ENCODE measurements around the gene CRIP2. TPM values are rescaled to one million over a fixed set of nuclear protein-coding genes. Genes with fewer than 3 reads are reported as not detected.

Gene CRIP2
- total and polyA plus RNA-seq, 12 donors, result 5.9 to 193 (median 56.4) TPM

GRCh38 chr14:105487986-105488777 is 13.6 kb downstream of the CRIP2 start:
- H3K27ac ChIP-seq, result peak overlapping the region in 2 of 5 donors; percentile 2 to 44
- H3K4me3 ChIP-seq, result peak overlapping the region in 1 of 4 donors; percentile 44
- no peak for DNase-seq
- no peak for TF ChIP-seq CTCF (IDR thresholded peaks at IDR 0.05)
- no peak for TF ChIP-seq POLR2A (IDR thresholded peaks at IDR 0.05)
- intact Hi-C loops (cut with DNase I), result loop anchor here (5.0 kb wide), 2 partner anchors 41 to 116 kb away; no protein-coding TSS in a partner anchor
- H3K9me3 ChIP-seq (replicated peaks in 1 of 3), result no peaks in the 10 kb centered on the region
- no peaks in the 10 kb centered on the region for H3K36me3 ChIP-seq (replicated peaks in 1 of 2)
- H3K27me3 ChIP-seq, result peaks cover 11% of the 10 kb centered on the region
- WGBS, 4 donors, result 64 to 85% (median 70%) methylated on average over 12 to 26 of the region's 26 CpGs
- peaks cover 7 to 35% of the 10 kb centered on the region in 2 donors for H3K4me1 ChIP-seq (replicated peaks in 1 of 2)

GRCh38 chr14:105488781-105489541 is 14.3 kb downstream of the CRIP2 start:
- WGBS, 4 donors, result 61 to 79% (median 70%) methylated on average over 9 to 20 of the region's 20 CpGs

GRCh38 chr14:105489542-105490266 is 15.1 kb downstream of the CRIP2 start:
- H3K4me3 ChIP-seq, result peak overlapping the region in 2 of 4 donors; percentile 17 to 77
- no peaks in the 10 kb centered on the region for H3K9me3 ChIP-seq (replicated peaks in 1 of 3)
- no peaks in the 10 kb centered on the region for H3K36me3 ChIP-seq (replicated peaks in 1 of 2)
- TF ChIP-seq POLR2A (IDR thresholded peaks at IDR 0.05) (peak in 1 of 2 donors; percentile 31), CTCF (IDR thresholded peaks at IDR 0.05) (peak; percentile 38 to 66 (median 63))
- DNase-seq, result peak; percentile 83 to 95 (median 86)
- peaks cover 7 to 35% of the 10 kb centered on the region in 2 donors for H3K4me1 ChIP-seq (replicated peaks in 1 of 2)
- 1 to 4% (median 2%) methylated on average over 8 to 42 of the region's 44 CpGs for WGBS, 4 donors
- peaks cover 11% of the 10 kb centered on the region for H3K27me3 ChIP-seq
- intact Hi-C loops (cut with DNase I), result loop anchor here (5.0 kb wide), 2 partner anchors 42 to 117 kb away; no protein-coding TSS in a partner anchor
- peak overlapping the region in 4 of 5 donors; percentile 82 to 91 (median 86) for H3K27ac ChIP-seq

More at GRCh38 chr14:105488781-105489541, 14.3 kb downstream of the CRIP2 start:
- no peak overlapping the region for H3K4me3 ChIP-seq
- no peaks in the 10 kb centered on the region for H3K9me3 ChIP-seq (replicated peaks in 1 of 3)
- DNase-seq, result peak in 2 of 7 donors; percentile 25 to 34
- no peaks in the 10 kb centered on the region for H3K36me3 ChIP-seq (replicated peaks in 1 of 2)
- no peak for TF ChIP-seq CTCF (IDR thresholded peaks at IDR 0.05)
- H3K27ac ChIP-seq, result peak overlapping the region in 1 of 5 donors; percentile 12
- intact Hi-C loops (cut with DNase I), result loop anchor here (5.0 kb wide), 2 partner anchors 42 to 117 kb away; no protein-coding TSS in a partner anchor
- H3K4me1 ChIP-seq (replicated peaks in 1 of 2), result peaks cover 7 to 35% of the 10 kb centered on the region in 2 donors
- H3K27me3 ChIP-seq, result peaks cover 11% of the 10 kb centered on the region
